Measurements from ENCODE around the gene PLGRKT. TPM values are rescaled to one million over a fixed set of nuclear protein-coding genes. Genes with fewer than 3 reads are reported as not detected.

The PLGRKT gene
- total and polyA plus RNA-seq, 2 donors (not counting 3 experiments of a cell fraction or from before 2014, with no cell fraction given), result 3.8 to 21.2 TPM

- no peak overlapping the region for H3K4me3 ChIP-seq (replicated peaks in 1 of 3; ENCODE audit: insufficient read depth in 1 of 3, low read depth in 1 of 3, low read length in 3 of 3)
- ChIA-PET POLR2A (no interaction called here), CTCF (interaction anchor here (1.1 to 1.3 kb wide), 2 partner anchors 58 to 141 kb away, joined by 3 to 6 read pairs; partner anchors contain the start of gene INSL6)
- FAIRE-seq (no peak), DNase-seq (ENCODE audit: low read depth, low spot score) (no peak)
- no peaks in the 10 kb centered on the region for H3K9me3 ChIP-seq (replicated peaks; ENCODE audit: control insufficient read depth, insufficient read depth, low read length)
- dilution Hi-C loops (cut with MboI; ENCODE audit: extremely low pct_ligation_motif_present, low sequenced_read_pairs) (no loop called here), intact Hi-C loops (cut with micrococcal nuclease) (no loop called here)
- H3K9me1 ChIP-seq (replicated peaks; ENCODE audit: control insufficient read depth, extremely low read depth, insufficient read depth, low read length), result no peaks in the 10 kb centered on the region
- H3K27ac ChIP-seq (ENCODE audit: insufficient read depth, low read depth, low read length), result no peak overlapping the region
- H3K36me3 ChIP-seq (ENCODE audit: control insufficient read depth in 2 of 2, extremely low read depth in 1 of 2, insufficient read depth in 2 of 2, low read length in 2 of 2), result no peaks in the 10 kb centered on the region
- no peak overlapping the region for H3K9ac ChIP-seq (replicated peaks; ENCODE audit: extremely low read depth, insufficient read depth, low read length)
- no peak overlapping the region for H3K4me2 ChIP-seq (ENCODE audit: insufficient read depth, low read length)
- no peaks in the 10 kb centered on the region for H3K79me2 ChIP-seq (ENCODE audit: control insufficient read depth, insufficient read depth, low read length)
- no peak overlapping the region for H2AFZ ChIP-seq (ENCODE audit: low read depth, low read length)
- no peaks in the 10 kb centered on the region for H3K4me1 ChIP-seq (ENCODE audit: control insufficient read depth, extremely low read depth, insufficient read depth, low read length)
- TF ChIP-seq EZH2 (IDR thresholded peaks at IDR 0.05; ENCODE audit: borderline replicate concordance, low read depth, low read length, severe bottlenecking) (no peak), CTCF (IDR thresholded peaks at IDR 0.05; ENCODE audit: extremely low read depth in 1 of 2, insufficient read depth in 1 of 2, low read depth in 1 of 2, low read length in 2 of 2) (no peak), POLR2AphosphoS5 (IDR thresholded peaks at IDR 0.05; ENCODE audit: insufficient read depth, low read depth, low read length) (no peak), MAX (IDR thresholded peaks at IDR 0.05; ENCODE audit: insufficient read depth, insufficient read length) (no peak), JUN (IDR thresholded peaks at IDR 0.05; ENCODE audit: borderline replicate concordance, insufficient read depth, insufficient read length, low read depth) (no peak), POLR2A (IDR thresholded peaks at IDR 0.05; ENCODE audit: low read depth, low read length) (no peak), MYC (IDR thresholded peaks at IDR 0.05; ENCODE audit: low read depth, low read length) (no peak), FOS (IDR thresholded peaks at IDR 0.05; ENCODE audit: borderline replicate concordance, insufficient read depth, low read length) (no peak), GATA2 (IDR thresholded peaks at IDR 0.05; ENCODE audit: insufficient read depth, insufficient read length, low read depth, low read length) (no peak)
- BruUV-seq (replicated peaks), result no TSS peak
- H3K27me3 ChIP-seq (ENCODE audit: control insufficient read depth in 2 of 2, insufficient read depth in 2 of 2, low read length in 2 of 2), result peaks cover 0 to 2% of the 10 kb centered on the region in 2 experiments
- H4K20me1 ChIP-seq (replicated peaks; ENCODE audit: control insufficient read depth, extremely low read depth, insufficient read depth, low read length), result no peaks in the 10 kb centered on the region
These were observed 110.7 kb downstream of the PLGRKT start for GRCh38 chr9:5326893-5327548.

Data from endothelial cell of umbilical vein (primary cell).